ENCODE results near the gene TEAD1.

Gene TEAD1

GRCh38 chr11:12835286-12835685 is 161.1 kb downstream of the TEAD1 start:
- DNase-seq (ENCODE audit: low read depth), result no peak

GRCh38 chr11:12838463-12839123 is 164.4 kb downstream of the TEAD1 start:
- no peak for DNase-seq (ENCODE audit: low read depth)

GRCh38 chr11:12840871-12841660 is 166.8 kb downstream of the TEAD1 start:
- DNase-seq (ENCODE audit: low read depth), result no peak

GRCh38 chr11:12841946-12842630 is 167.9 kb downstream of the TEAD1 start:
- DNase-seq (ENCODE audit: low read depth), result no peak

- no peak for DNase-seq (ENCODE audit: low read depth)
Observed at GRCh38 chr11:12842933-12843636, 168.9 kb downstream of the TEAD1 start.

- no peak for DNase-seq (ENCODE audit: low read depth)
Observed at GRCh38 chr11:12845163-12845562, 170.9 kb downstream of the TEAD1 start.

GRCh38 chr11:12845739-12846358 is 171.6 kb downstream of the TEAD1 start:
- no peak for DNase-seq (ENCODE audit: low read depth)

- no peak for DNase-seq (ENCODE audit: low read depth)
Observed at GRCh38 chr11:12846786-12847615, 172.8 kb downstream of the TEAD1 start.

- DNase-seq (ENCODE audit: low read depth), result no peak
Observed at GRCh38 chr11:12848413-12848812, 174.2 kb downstream of the TEAD1 start.

GRCh38 chr11:12853325-12853651 is 179.1 kb downstream of the TEAD1 start:
- no peak for DNase-seq (ENCODE audit: low read depth)

- no peak for DNase-seq (ENCODE audit: low read depth)
Observed at GRCh38 chr11:12853652-12854296, 179.6 kb downstream of the TEAD1 start.

GRCh38 chr11:12854297-12854661 is 180.1 kb downstream of the TEAD1 start:
- no peak for DNase-seq (ENCODE audit: low read depth)

- DNase-seq (ENCODE audit: low read depth), result no peak
Observed at GRCh38 chr11:12854829-12855228, 180.6 kb downstream of the TEAD1 start.

- DNase-seq (ENCODE audit: low read depth), result no peak
Observed at GRCh38 chr11:12856338-12856737, 182.1 kb downstream of the TEAD1 start.

- no peak for DNase-seq (ENCODE audit: low read depth)
Observed at GRCh38 chr11:12857572-12857971, 183.4 kb downstream of the TEAD1 start.

- DNase-seq (ENCODE audit: low read depth), result no peak
Observed at GRCh38 chr11:12859872-12860657, 185.8 kb downstream of the TEAD1 start.

GRCh38 chr11:12860827-12861226 is 186.6 kb downstream of the TEAD1 start:
- no peak for DNase-seq (ENCODE audit: low read depth)

- DNase-seq (ENCODE audit: low read depth), result no peak
Observed at GRCh38 chr11:12862696-12863469, 188.7 kb downstream of the TEAD1 start.

GRCh38 chr11:12863605-12864121 is 189.4 kb downstream of the TEAD1 start:
- no peak for DNase-seq (ENCODE audit: low read depth)

Data from activated T-helper 1 cell treated with Interleukin-2 at 50 U/mL for 16 hours (primary cell).